IPS-11a (cell line): ENCODE data around the gene GRK2.

Experiments
- H3K4me3 ChIP-seq: one replicate; pipeline ENCODE4 v1.5.1; 2013; ENCODE audit warnings: low read depth, low read length, control low read depth

The GRK2 gene

GRCh38 chr11:67280788-67281551, 14.7 kb downstream of the GRK2 start:
- no peak overlapping the region for H3K4me3 ChIP-seq

- no peak overlapping the region for H3K4me3 ChIP-seq
Measured at GRCh38 chr11:67281552-67282150, 15.4 kb downstream of the GRK2 start.

GRCh38 chr11:67282155-67282875, 16.0 kb downstream of the GRK2 start:
- H3K4me3 ChIP-seq, result no peak overlapping the region

GRCh38 chr11:67282876-67283371, 16.7 kb downstream of the GRK2 start:
- H3K4me3 ChIP-seq, result no peak overlapping the region

GRCh38 chr11:67283481-67283963, 17.2 kb downstream of the GRK2 start:
- H3K4me3 ChIP-seq, result no peak overlapping the region

- H3K4me3 ChIP-seq, result no peak overlapping the region
Measured at GRCh38 chr11:67284811-67285540, 18.7 kb downstream of the GRK2 start.

GRCh38 chr11:67285541-67286498, 19.5 kb downstream of the GRK2 start:
- no peak overlapping the region for H3K4me3 ChIP-seq

GRCh38 chr11:67286621-67287333, 20.5 kb downstream of the GRK2 start:
- no peak overlapping the region for H3K4me3 ChIP-seq

GRCh38 chr11:67287355-67288197, 21.3 kb downstream of the GRK2 start:
- H3K4me3 ChIP-seq, result peak overlapping the region; percentile 58

GRCh38 chr11:67288198-67288451, 21.9 kb downstream of the GRK2 start:
- peak overlapping the region; percentile 58 for H3K4me3 ChIP-seq

GRCh38 chr11:67288452-67289225, 22.4 kb downstream of the GRK2 start:
- H3K4me3 ChIP-seq, result peak overlapping the region; percentile 58

- peak within 1 kb of the TSS; percentile 58 for H3K4me3 ChIP-seq
Measured at GRCh38 chr11:67289226-67289650, 23.0 kb downstream of the GRK2 start, which contains the start of gene ANKRD13D. Gene ANKRD13D, plus strand, starts transcription at chr11:67289303. Its CDS starts 158 bp downstream, at chr11:67289461.

- H3K4me3 ChIP-seq, result peak overlapping the region; percentile 46
Measured at GRCh38 chr11:67289651-67290479, 23.6 kb downstream of the GRK2 start.

- no peak overlapping the region for H3K4me3 ChIP-seq
Measured at GRCh38 chr11:67290801-67291200, 24.5 kb downstream of the GRK2 start.

GRCh38 chr11:67291481-67292381, 25.5 kb downstream of the GRK2 start:
- H3K4me3 ChIP-seq, result no peak overlapping the region

- H3K4me3 ChIP-seq, result no peak overlapping the region
Measured at GRCh38 chr11:67292671-67293070, 26.4 kb downstream of the GRK2 start.
